K562 (cell line): Measurements from ENCODE around the gene TEDC1. TPM values are rescaled to one million over a fixed set of nuclear protein-coding genes. Genes with fewer than 3 reads are reported as not detected.

Experiments
- MGA ChIP-seq: fragments of 450-650 bp; IDR thresholded peaks from 2 replicates; pipeline ENCODE4 v1.6.1; 2016; ENCODE audit warnings: mild to moderate bottlenecking, moderate library complexity
- NRF1 ChIP-seq, 2 experiments: fragments of 450-650 bp; IDR thresholded peaks in 1 of 2; conservative IDR thresholded peaks in 1 of 2; 2 replicates each; pipeline ENCODE4 v1.6.1; 2014; ENCODE audit warnings: mild to moderate bottlenecking in 2 of 2
- PHB2 ChIP-seq: fragments of 450-650 bp; IDR thresholded peaks from 2 replicates; pipeline ENCODE4 v1.6.1; 2017; ENCODE audit warnings: low read depth
- YY1 ChIP-seq, 3 experiments: IDR thresholded peaks; 2 replicates each; pipeline ENCODE4 v1.6.1; 2011; ENCODE audit warnings: low read length in 2 of 3, mild to moderate bottlenecking in 2 of 3, moderate library complexity in 2 of 3, borderline replicate concordance in 1 of 3, control low read depth in 1 of 3, low read depth in 1 of 3; ENCODE audit not compliant: insufficient read depth in 3 of 3, insufficient replicate concordance in 2 of 3, control insufficient read depth in 1 of 3, insufficient read length in 1 of 3; ENCODE audit errors: extremely low read depth in 1 of 3
- ZC3H11A ChIP-seq: IDR thresholded peaks from 2 replicates; pipeline ENCODE4 v1.6.1; 2012; ENCODE audit warnings: low read depth, low read length, improper control_type of control experiment
- ZEB2 ChIP-seq: fragments of 450-650 bp; IDR thresholded peaks from 2 replicates; pipeline ENCODE4 v1.6.1; 2016
- ZNF518B ChIP-seq: fragments of 250-450 bp; sonication (Bioruptor Pico); IDR thresholded peaks from 2 replicates; pipeline ENCODE4 v1.5.0; 2021; ENCODE audit warnings: mild to moderate bottlenecking, moderate library complexity
- polyA plus RNA-seq, 8 experiments: library from polyadenylated mRNA; depleted of rRNA in 4 of 8; stranded (reverse) in 5 of 8; unstranded in 3 of 8; fragments of >200 nt; fragmentation: Nextera tagmentation in 2 of 8; fragmentation: Illumina TruSeq in 1 of 8; extraction: Ambion mirVana in 2 of 8; extraction: Trizol in 1 of 8; gene quantifications; 2 replicates each; pipeline versions ENCODE4 v1.2.1 to v1.2.3, GENCODE V29; 2011 to 2014; ENCODE audit warnings: inconsistent platforms in 1 of 8, missing spikeins in 1 of 8
- total RNA-seq, 7 experiments: library from RNA; depleted of rRNA in 6 of 7; stranded (reverse); fragments of >200 nt in 6 of 7; fragmentation: Illumina TruSeq in 2 of 7; extraction: Trizol in 2 of 7; gene quantifications; 2 replicates each; pipeline versions ENCODE4 v1.2.1 to v1.2.3, GENCODE V29; 2011 to 2021; ENCODE audit warnings: low replicate concordance in 1 of 7
- TF ChIP-seq, protein P1 (sequence below): fragments of 450-650 bp; IDR thresholded peaks from 2 replicates; pipeline ENCODE4 v1.6.1; 2017; ENCODE audit warnings: antibody characterized with exemption

TEDC1 gene
- total and polyA plus RNA-seq, 9 of the 15 experiments (the other 6 are each of a cell fraction or from before 2014, with no cell fraction given): 0.21 to 28.3 (median 5.9) TPM

DNA sequence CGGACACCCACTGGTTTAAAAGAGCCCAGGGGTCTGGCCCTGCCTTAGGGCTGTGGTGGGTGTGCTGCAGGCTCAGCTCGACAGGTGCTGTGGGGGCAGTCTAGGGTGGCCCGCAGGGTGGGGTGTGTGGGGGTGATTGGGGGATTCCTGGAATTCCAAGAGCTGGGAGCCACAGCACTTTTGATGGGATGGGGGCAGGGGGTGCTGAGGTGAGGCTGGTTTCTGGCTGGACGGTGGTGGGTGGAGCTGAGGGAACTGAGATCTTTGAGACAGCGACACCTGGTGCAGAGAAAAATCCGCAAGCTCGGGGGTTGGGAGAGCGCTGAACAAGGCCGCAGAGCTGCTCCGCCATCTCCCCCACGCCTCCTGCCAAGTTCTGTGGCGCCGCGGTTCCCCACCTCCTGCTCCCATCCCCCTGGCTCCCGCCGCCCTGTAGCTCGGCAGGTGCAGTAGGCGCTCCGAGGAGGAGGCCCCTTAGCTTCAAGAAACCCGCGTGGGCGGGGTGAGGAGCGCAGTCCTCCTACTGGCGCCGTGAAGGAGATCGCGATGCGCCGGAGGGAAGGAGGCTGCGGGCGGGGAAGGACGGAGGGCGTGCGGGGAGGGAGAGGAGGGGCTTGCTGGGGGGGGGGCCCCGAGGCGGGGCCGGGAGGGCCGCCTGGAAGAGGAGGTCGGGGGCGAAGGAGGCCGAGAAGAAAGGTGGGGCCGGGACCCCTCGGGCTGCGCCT lies 1.3 kb upstream of the TEDC1 start (continued):
- peak; percentile 69 for TF ChIP-seq MGA
- peak; percentile 53; a peak in 2 of 4 replicates for TF ChIP-seq NRF1 (conservative IDR thresholded peaks at IDR 0.05 in 1 of 2, IDR thresholded peaks at IDR 0.05 in 1 of 2)
- TF ChIP-seq ZC3H11A: no peak
- TF ChIP-seq ZEB2: no peak
- peak; percentile 10 to 59 (median 38) for TF ChIP-seq YY1 (IDR thresholded peaks at IDR 0.05; ENCODE audit: borderline replicate concordance in 1 of 3, control insufficient read depth in 1 of 3, extremely low read depth in 1 of 3, insufficient read depth in 3 of 3, insufficient read length in 1 of 3, insufficient replicate concordance in 2 of 3, low read depth in 1 of 3, low read length in 2 of 3)
- no peak for TF ChIP-seq PHB2
- TF ChIP-seq, protein P1, sequence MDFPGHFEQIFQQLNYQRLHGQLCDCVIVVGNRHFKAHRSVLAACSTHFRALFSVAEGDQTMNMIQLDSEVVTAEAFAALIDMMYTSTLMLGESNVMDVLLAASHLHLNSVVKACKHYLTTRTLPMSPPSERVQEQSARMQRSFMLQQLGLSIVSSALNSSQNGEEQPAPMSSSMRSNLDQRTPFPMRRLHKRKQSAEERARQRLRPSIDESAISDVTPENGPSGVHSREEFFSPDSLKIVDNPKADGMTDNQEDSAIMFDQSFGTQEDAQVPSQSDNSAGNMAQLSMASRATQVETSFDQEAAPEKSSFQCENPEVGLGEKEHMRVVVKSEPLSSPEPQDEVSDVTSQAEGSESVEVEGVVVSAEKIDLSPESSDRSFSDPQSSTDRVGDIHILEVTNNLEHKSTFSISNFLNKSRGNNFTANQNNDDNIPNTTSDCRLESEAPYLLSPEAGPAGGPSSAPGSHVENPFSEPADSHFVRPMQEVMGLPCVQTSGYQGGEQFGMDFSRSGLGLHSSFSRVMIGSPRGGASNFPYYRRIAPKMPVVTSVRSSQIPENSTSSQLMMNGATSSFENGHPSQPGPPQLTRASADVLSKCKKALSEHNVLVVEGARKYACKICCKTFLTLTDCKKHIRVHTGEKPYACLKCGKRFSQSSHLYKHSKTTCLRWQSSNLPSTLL: no peak
- TF ChIP-seq ZNF518B: no peak
